NCI-H187 treated with DMSO at 0.1 percent for 48 hours (cell line): ENCODE results near the gene OXER1.
"Not testable (repeated sequence)": the region's sequence is repeated elsewhere in the genome, so short reads cannot be mapped to it uniquely, and the experiment has no call there.

Source experiments
- DNase-seq: peaks from one replicate; lab custom pipeline; 2025; lab: John Stamatoyannopoulos, UW

The OXER1 gene

GRCh38 chr2:42752314-42752713 lies 11.6 kb downstream of the OXER1 start:
- DNase-seq = no peak

GRCh38 chr2:42748840-42749239 lies 15.1 kb downstream of the OXER1 start:
- DNase-seq = no peak

- no peak for DNase-seq
Measured at GRCh38 chr2:42747422-42747821, 16.5 kb downstream of the OXER1 start.

GRCh38 chr2:42744545-42745082 lies 19.3 kb downstream of the OXER1 start:
- no peak for DNase-seq

- no peak for DNase-seq
Measured at GRCh38 chr2:42743659-42743990, 20.3 kb downstream of the OXER1 start.

- no peak for DNase-seq
Measured at GRCh38 chr2:42742740-42743658, 20.9 kb downstream of the OXER1 start.

GRCh38 chr2:42741140-42741539 lies 22.8 kb downstream of the OXER1 start:
- no peak for DNase-seq

GRCh38 chr2:42736598-42737322 lies 27.2 kb downstream of the OXER1 start:
- no peak for DNase-seq

GRCh38 chr2:42733852-42734251 lies 30.1 kb downstream of the OXER1 start:
- DNase-seq = no peak

GRCh38 chr2:42731316-42731715 lies 32.6 kb downstream of the OXER1 start:
- DNase-seq = not testable (repeated sequence)

GRCh38 chr2:42726680-42727079 lies 37.3 kb downstream of the OXER1 start:
- DNase-seq = no peak

GRCh38 chr2:42725657-42726056 lies 38.3 kb downstream of the OXER1 start:
- no peak for DNase-seq

- no peak for DNase-seq
Measured at GRCh38 chr2:42724886-42725285, 39.0 kb downstream of the OXER1 start.

- no peak for DNase-seq
Measured at GRCh38 chr2:42723465-42723864, 40.5 kb downstream of the OXER1 start.

GRCh38 chr2:42722320-42723190 lies 41.4 kb downstream of the OXER1 start:
- DNase-seq = no peak

GRCh38 chr2:42721898-42722297 lies 42.0 kb downstream of the OXER1 start:
- DNase-seq = no peak

GRCh38 chr2:42714686-42715085 lies 49.2 kb downstream of the OXER1 start:
- DNase-seq = no peak

- DNase-seq = no peak
Measured at GRCh38 chr2:42713920-42714319, 50.0 kb downstream of the OXER1 start.

- DNase-seq = no peak
Measured at GRCh38 chr2:42712934-42713333, 51.0 kb downstream of the OXER1 start.
